ENCODE data around the gene SERINC5. TPM values are rescaled to one million over a fixed set of nuclear protein-coding genes. Genes with fewer than 3 reads are reported as not detected.

Gene SERINC5
- total RNA-seq, 2 donors from 2014 or later = 134 to 183 TPM

- H3K27me3 Mint-ChIP-seq (ENCODE audit: insufficient read depth) = no peaks in the 10 kb centered on the region
- H3K4me1 Mint-ChIP-seq = peaks cover 64% of the 10 kb centered on the region
- Histone ChIP-seq H3K9me3 (ENCODE audit: control insufficient read depth, low read length) (peaks cover 6% of the 10 kb centered on the region), H3K4me3 (ENCODE audit: low read length) (no peak overlapping the region), H3K36me3 (ENCODE audit: control insufficient read depth, insufficient read depth, low read length) (peaks cover 37% of the 10 kb centered on the region), H3K9ac (ENCODE audit: extremely low read depth, low read length, poor library complexity, severe bottlenecking) (no peak overlapping the region), H3K27ac (ENCODE audit: low read depth, low read length) (no peak overlapping the region), H3K4me1 (ENCODE audit: control insufficient read depth, insufficient read depth, low read length) (peaks cover 15% of the 10 kb centered on the region), H3K27me3 (ENCODE audit: control insufficient read depth, insufficient read depth, low read length, poor library complexity, severe bottlenecking) (no peaks in the 10 kb centered on the region)
- peaks cover 4% of the 10 kb centered on the region for H3K9me3 Mint-ChIP-seq
- no peak overlapping the region for H3K4me3 Mint-ChIP-seq
- H3K27ac Mint-ChIP-seq = no peak overlapping the region
- DNase-seq = no peak
- WGBS, 2 experiments (ENCODE audit: insufficient coverage in 1 of 2, insufficient read length in 1 of 2) = 95 to 100% methylated on average over 1 of the region's 1 CpG
- peaks cover 18% of the 10 kb centered on the region for H3K36me3 Mint-ChIP-seq (ENCODE audit: low read depth)
- no peak for TF ChIP-seq CTCF (conservative IDR thresholded peaks at IDR 0.05)
Measured at GRCh38 chr5:80249901-80250300, 5.9 kb downstream of the SERINC5 start.

GRCh38 chr5:80248378-80248777 is 7.5 kb downstream of the SERINC5 start:
- Mint-ChIP-seq H3K9me3 (peaks cover 12% of the 10 kb centered on the region), H3K4me1 (peaks cover 53% of the 10 kb centered on the region), H3K4me3 (no peak overlapping the region), H3K36me3 (ENCODE audit: low read depth) (peaks cover 28% of the 10 kb centered on the region), H3K27ac (peak overlapping the region; percentile 33), H3K27me3 (ENCODE audit: insufficient read depth) (no peaks in the 10 kb centered on the region)
- Histone ChIP-seq H3K9ac (ENCODE audit: extremely low read depth, low read length, poor library complexity, severe bottlenecking) (no peak overlapping the region), H3K4me3 (ENCODE audit: low read length) (peak overlapping the region; percentile 27), H3K27ac (ENCODE audit: low read depth, low read length) (no peak overlapping the region), H3K36me3 (ENCODE audit: control insufficient read depth, insufficient read depth, low read length) (peaks cover 33% of the 10 kb centered on the region), H3K27me3 (ENCODE audit: control insufficient read depth, insufficient read depth, low read length, poor library complexity, severe bottlenecking) (no peaks in the 10 kb centered on the region), H3K9me3 (ENCODE audit: control insufficient read depth, low read length) (peaks cover 19% of the 10 kb centered on the region), H3K4me1 (ENCODE audit: control insufficient read depth, insufficient read depth, low read length) (peaks cover 15% of the 10 kb centered on the region)
- 94% methylated on average over 2 of the region's 2 CpGs; no CpG with 5 or more reads in 1 of the 2 experiments for WGBS, 2 experiments (ENCODE audit: insufficient coverage in 1 of 2, insufficient read length in 1 of 2)
- no peak for DNase-seq
- no peak for TF ChIP-seq CTCF (conservative IDR thresholded peaks at IDR 0.05)

- 16 to 24% methylated on average over 4 to 6 of the region's 6 CpGs for WGBS, 2 experiments (ENCODE audit: insufficient coverage in 1 of 2, insufficient read length in 1 of 2)
- no peak for TF ChIP-seq CTCF (conservative IDR thresholded peaks at IDR 0.05)
- H3K27me3 ChIP-seq (ENCODE audit: control insufficient read depth, insufficient read depth, low read length, poor library complexity, severe bottlenecking) = no peaks in the 10 kb centered on the region
- peaks cover 31% of the 10 kb centered on the region for H3K9me3 ChIP-seq (ENCODE audit: control insufficient read depth, low read length)
- peak overlapping the region; percentile 57 for H3K4me3 ChIP-seq (ENCODE audit: low read length)
- no peaks in the 10 kb centered on the region for H3K27me3 Mint-ChIP-seq (ENCODE audit: insufficient read depth)
- peak overlapping the region; percentile 60 for H3K27ac ChIP-seq (ENCODE audit: low read depth, low read length)
- peaks cover 36% of the 10 kb centered on the region for H3K36me3 Mint-ChIP-seq (ENCODE audit: low read depth)
- peaks cover 42% of the 10 kb centered on the region for H3K4me1 Mint-ChIP-seq
- no peak overlapping the region for H3K4me3 Mint-ChIP-seq
- peaks cover 40% of the 10 kb centered on the region for H3K36me3 ChIP-seq (ENCODE audit: control insufficient read depth, insufficient read depth, low read length)
- H3K9ac ChIP-seq (ENCODE audit: extremely low read depth, low read length, poor library complexity, severe bottlenecking) = peak overlapping the region; percentile 48
- H3K4me1 ChIP-seq (ENCODE audit: control insufficient read depth, insufficient read depth, low read length) = peaks cover 15% of the 10 kb centered on the region
- peaks cover 24% of the 10 kb centered on the region for H3K9me3 Mint-ChIP-seq
- DNase-seq = peak; percentile 87
- H3K27ac Mint-ChIP-seq = peak overlapping the region; percentile 41
Measured at GRCh38 chr5:80246995-80247729, 8.7 kb downstream of the SERINC5 start.

All from endodermal cell (in vitro differentiated cells).